ENCODE data around the gene CDA.

CDA gene

GRCh38 chr1:20658166-20658915 is 69.4 kb downstream of the CDA start:
- no peak for DNase-seq

- DNase-seq: no peak
These were observed 71.5 kb downstream of the CDA start for GRCh38 chr1:20660363-20660762.

GRCh38 chr1:20660847-20661206 is 71.9 kb downstream of the CDA start:
- no peak for DNase-seq

- DNase-seq: peak; percentile 93
These were observed 72.6 kb downstream of the CDA start, which contains the start of gene DDOST for GRCh38 chr1:20661207-20662109. DDOST (minus strand) TSS chr1:20661369; CDS start chr1:20661350, 19 bp downstream.

GRCh38 chr1:20662110-20662475 is 73.2 kb downstream of the CDA start:
- DNase-seq: no peak

GRCh38 chr1:20663365-20663764 is 74.5 kb downstream of the CDA start:
- DNase-seq: no peak

GRCh38 chr1:20663969-20664715 is 75.2 kb downstream of the CDA start:
- no peak for DNase-seq

- DNase-seq: no peak
These were observed 76.8 kb downstream of the CDA start for GRCh38 chr1:20665726-20666125.

GRCh38 chr1:20666146-20666545 is 77.2 kb downstream of the CDA start:
- no peak for DNase-seq

GRCh38 chr1:20666804-20667203 is 77.9 kb downstream of the CDA start:
- no peak for DNase-seq
